NCI-H69 (cell line): ENCODE measurements around the gene TOMT.
A peak's percentile ranks its signal among the peaks of the same experiment; 100 is the strongest.

Experiments used
- DNase-seq: peaks from one replicate; lab custom pipeline; 2025; lab: John Stamatoyannopoulos, UW

Gene TOMT

GRCh38 chr11:72105888-72106287 lies at the start of gene TOMT:
Gene TOMT, plus strand, starts transcription at chr11:72105924. Its CDS starts 28 bp downstream, at chr11:72105952.
- DNase-seq = no peak

- peak; percentile 54 for DNase-seq
Observed at GRCh38 chr11:72058416-72059034, 47.2 kb upstream of the TOMT start.

- no peak for DNase-seq
Observed at GRCh38 chr11:72061739-72062396, 43.9 kb upstream of the TOMT start.

DNA sequence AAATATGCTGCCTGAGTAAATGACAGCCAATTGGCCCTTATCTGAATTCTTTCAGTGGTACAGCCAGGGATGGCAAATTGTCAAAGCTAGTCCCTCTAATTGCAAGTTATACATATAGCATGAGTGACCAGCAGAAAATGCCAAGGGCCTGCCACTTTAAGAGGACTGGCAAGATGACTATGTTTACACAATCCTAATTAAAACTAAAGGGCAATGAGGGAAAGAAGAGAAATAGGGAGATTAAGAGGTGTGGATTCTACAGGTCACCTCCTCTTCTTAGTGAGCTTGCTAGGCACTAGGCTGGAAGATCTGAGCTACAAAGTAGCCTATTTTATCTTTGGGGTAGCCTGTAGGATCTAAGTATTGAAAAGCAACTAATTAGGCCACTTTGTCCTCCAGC lies 38.9 kb upstream of the TOMT start:
- peak; percentile 63 for DNase-seq

DNA sequence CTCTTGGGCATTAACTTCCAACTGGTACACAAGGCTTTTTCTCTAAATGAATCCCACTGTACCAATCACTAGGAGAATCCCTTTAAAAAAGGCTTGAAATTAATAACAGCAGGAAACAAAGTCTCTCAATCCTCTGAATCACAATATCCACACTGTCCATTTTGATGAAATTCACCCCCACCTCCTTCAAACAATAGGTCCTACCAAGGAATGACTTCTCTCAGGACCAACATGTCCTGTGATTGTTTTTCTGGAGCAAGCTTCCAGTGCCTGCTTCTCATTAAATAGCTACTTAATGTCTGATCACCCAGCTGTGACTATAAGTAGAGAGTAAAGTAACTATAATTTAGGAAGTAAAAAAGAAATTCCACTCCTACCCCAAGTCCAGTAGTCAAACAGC lies 38.5 kb upstream of the TOMT start:
- no peak for DNase-seq

DNA sequence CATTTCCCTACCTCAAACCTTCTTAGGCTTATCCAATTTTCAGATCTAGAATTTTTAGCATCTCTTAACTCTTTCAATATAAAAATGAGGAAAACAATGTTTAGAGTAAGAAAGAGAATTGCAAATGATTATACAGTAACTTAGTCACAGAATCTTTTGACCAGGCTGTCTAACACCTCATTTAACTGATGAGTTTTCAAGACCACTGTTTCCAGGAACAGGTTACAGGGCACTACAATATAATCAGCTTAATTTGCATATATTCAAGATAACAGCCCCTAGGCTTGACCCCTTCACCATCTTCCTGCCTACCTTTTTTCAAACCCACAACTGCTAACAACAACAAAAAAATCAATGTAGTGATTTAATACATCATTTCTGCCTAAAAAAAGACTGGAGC lies 38.0 kb upstream of the TOMT start:
- no peak for DNase-seq

GRCh38 chr11:72069200-72069599 lies 36.5 kb upstream of the TOMT start:
- no peak for DNase-seq

GRCh38 chr11:72069787-72070251 lies 35.9 kb upstream of the TOMT start:
- DNase-seq = no peak

DNA sequence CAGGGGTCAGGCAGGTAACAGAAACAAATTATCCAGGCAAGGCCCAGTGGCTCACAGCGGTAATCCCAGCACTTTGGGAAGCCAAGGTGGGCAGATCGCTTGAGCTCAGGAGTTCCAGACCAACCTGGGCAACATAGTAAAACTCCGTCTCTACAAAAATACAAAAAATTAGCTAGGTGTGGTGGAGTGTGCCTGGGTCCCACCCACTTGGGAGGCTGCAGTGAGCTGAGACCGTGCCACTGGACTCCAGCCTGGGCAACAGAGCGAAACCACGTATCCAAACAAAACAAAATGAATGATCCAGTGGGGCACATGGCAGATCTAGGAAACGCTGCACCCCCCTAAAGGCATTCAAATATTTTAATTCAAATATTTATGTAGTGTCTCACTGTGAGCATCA lies 35.2 kb upstream of the TOMT start:
- DNase-seq = no peak

DNA sequence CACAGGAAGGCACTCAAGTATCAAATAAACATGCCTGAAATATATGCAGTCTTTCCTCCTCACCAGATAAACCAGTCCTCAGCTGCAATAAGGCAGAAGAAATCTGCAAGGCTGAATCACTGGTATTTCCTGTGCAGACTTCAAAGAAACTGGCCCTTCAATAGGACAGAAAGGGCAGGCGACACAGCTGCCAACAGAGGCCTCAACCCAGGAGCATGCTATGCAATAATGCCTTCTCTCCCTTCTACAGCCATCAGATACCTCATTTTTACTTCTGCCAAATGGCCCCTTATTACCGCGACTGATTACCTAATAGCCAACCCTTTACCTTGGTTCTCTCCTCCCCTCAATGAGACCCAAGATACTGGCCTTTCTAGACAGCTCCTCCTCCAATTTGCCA lies 33.4 kb upstream of the TOMT start:
- DNase-seq = no peak

DNA sequence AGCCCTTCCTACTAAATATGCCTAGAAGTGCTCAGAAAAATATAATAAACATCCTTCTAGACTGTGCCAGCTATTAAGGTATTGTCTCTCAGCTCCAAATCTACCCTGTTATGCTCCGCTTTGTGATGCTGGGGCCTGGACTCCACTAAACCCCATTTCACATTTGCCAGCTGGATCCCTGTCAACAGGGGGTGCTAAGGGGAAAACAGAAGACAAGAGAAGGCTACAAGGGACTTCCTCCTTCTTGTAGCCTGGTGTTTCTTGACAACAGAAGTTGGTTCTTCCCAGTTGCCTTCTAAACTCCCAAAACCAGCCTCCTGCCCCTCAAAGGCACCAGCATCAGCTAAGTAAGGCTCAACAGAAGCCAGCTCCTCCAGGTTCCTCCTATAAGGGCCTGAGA lies 30.6 kb upstream of the TOMT start:
- DNase-seq = no peak

DNA sequence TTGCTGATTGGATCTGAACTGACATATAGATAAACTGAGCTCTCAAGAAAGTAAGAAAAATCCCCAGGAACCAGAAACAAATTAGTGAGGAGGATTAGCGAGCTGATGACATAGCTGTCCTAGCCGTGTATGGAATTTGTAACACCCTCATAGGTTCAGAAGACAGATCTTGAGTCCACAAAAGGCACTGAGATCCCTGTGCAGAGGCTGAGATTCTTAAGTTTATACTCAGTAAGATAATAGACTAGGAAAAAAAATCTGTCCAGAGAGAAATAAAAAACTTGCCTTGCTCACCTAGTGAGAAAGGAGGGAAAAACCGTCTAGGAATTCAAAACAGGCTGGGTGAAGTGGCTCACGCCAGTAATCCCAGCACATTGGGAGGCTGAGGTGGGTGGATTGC lies 30.0 kb upstream of the TOMT start:
- no peak for DNase-seq

GRCh38 chr11:72078477-72078876 lies 27.2 kb upstream of the TOMT start:
- no peak for DNase-seq

DNA sequence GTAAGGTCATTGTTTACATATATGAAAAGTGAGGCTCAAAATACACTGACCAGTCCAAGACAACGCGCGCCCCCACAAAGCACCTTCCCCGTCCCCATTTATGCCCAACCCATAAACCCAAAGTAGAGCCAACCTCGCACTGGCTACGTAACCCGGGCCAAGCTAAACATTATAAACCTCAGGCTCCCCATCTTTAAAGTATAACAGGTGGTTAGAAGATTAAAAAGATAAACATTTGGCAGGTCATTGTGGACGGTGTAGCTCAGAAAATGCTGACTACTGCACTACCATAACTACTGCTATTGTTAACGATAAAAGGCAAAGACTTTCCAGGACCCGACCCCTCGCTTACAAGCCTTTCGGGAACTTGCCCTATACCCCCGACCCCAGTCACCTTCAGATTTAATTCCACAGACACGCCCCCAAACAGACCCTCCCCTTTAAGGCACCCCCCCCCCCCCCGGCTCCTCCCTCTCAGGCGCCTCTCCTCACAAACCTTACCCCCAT lies 25.9 kb upstream of the TOMT start:
- DNase-seq = peak; percentile 64

- DNase-seq = peak; percentile 100
Observed at GRCh38 chr11:72080326-72081183, 25.2 kb upstream of the TOMT start, which contains the start of the genes LRRC51 and NUMA1. Gene LRRC51, plus strand, starts transcription at chr11:72080850. Its CDS starts 8,234 bp downstream, at chr11:72089084. Gene NUMA1, minus strand, starts transcription at chr11:72080542. Its CDS starts 44,599 bp downstream, at chr11:72035943.

DNA sequence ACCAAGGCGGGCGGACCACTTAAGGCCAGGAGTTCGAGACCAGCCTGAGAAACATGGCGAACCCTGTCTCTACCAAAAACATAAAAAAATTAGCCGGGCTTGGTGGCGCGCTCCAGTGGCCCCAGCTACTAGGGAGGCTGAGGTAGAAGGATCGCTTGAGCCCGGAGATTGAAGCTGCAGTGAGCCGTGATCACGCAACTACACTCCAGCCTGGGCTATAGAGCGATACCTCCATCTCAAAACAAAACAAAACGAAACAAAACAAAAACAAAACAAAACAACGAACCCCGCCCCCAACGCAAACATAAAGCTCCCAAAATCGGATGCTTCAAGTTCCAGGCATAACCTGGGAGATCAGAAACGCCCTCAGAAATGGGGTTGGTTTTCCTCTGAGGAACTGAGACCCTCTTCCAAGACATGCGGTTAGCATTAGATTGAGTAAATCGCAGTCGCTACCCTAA lies 24.5 kb upstream of the TOMT start:
- DNase-seq = no peak

- DNase-seq = no peak
Observed at GRCh38 chr11:72081821-72082453, 23.8 kb upstream of the TOMT start.

DNA sequence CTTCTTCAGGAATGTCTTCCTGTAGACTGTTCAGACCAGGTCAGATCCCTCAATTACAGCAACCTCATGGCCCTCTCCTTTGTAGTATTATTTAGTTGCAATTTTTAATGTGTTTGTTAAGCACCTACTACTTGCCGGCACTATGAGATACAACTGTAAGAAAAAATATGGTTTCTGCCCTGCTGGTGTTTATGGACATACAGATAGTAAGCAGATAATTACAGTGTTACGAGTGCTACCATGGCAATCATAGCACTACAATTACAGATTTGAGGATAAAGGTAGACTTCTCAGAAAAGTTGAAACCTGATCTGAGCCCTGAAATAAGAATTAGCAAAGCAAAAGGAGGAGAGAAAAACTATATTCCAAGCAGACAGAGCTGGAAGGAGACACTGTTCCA lies 22.3 kb upstream of the TOMT start:
- DNase-seq = peak; percentile 65

GRCh38 chr11:72084076-72084475 lies 21.6 kb upstream of the TOMT start:
- peak; percentile 34 for DNase-seq

DNA sequence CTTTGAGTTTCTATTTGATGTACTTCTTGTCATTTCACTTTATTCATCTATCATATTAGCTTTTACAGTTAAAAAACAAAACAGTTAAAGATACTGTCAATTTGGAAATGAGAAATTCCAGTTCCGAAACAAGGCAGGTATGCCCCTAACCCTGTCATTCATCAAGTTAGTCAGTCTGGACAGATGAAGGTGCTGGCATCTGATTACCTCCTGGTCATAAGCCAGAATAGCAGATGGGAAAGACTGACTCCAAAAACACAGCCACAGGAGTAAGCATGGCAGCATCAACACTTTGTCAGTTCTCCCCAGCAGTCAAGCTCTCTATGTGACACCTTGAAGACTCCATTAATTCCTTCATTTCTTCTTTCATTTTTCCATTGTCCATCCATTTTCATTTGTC lies 20.8 kb upstream of the TOMT start:
- DNase-seq = peak; percentile 68

DNA sequence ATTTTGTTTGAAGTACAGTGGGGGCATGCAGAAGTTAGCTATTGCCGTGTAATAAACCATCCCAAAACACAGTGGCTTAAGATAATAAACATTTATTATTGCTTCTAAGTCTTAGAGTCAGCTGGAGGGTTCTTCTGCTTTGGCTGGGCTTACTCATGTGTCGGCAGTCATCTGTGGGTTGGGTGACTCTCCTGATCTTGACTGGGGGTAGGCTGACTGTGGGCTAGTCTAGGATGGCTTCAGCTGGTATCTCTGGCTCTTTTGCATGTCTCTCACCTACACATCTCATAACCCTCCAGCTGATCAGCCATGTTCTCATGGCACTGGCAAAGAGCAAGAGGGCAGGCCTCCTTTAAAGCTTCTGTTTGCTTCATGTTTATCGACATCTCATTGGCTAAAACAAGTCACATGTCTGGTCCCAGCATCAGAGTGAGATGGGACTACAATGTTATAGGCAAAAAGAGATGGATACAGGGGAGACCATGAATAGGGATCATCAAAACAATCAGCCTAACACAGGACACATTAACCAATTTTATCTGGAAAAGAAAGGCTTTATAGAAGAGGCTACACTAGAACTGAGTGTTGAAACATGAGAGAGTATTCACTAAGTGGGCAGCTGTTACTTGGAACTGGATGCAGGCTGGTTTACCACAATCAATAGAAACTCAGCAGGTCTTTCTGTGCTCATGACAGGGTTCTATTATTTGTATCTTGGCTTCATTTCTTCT lies 19.9 kb upstream of the TOMT start:
- peak; percentile 53 for DNase-seq
